ENCODE results near the gene ARHGAP32. TPM values are rescaled to one million over a fixed set of nuclear protein-coding genes. Genes with fewer than 3 reads are reported as not detected.

ARHGAP32 gene
- total and polyA plus RNA-seq, 2 donors from 2014 or later: 2.1 to 30.8 TPM

DNA sequence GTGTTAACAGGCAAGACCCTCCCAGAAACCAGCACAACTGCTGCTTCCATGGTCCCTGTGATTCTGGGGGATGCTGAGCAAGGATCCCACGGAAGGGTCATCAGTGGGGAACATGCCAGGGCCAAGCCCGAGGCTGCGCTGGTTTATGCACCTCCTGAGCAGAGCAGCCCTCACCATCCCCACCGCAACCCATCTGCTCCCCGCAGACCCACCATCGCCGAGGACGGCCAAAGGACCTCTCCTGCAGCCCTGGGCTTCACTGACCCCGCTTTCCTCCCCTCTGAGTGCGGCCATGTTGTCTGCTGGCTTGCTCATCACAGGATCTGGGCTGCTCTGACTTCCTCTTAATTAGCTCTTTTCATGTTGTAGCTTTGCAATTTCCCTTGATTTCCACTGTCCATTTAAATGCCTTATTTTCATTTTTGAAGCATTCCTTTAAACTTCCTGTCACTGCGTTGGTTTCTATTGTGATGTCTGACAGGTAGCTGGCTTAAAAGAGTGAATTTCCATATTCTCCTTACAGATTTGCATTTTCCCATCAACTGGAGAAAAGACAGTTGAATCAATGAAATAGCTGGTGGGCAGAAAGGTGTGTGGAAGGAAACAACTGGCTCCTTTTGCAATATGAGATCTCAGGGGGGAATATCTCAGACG lies 264.3 kb downstream of the ARHGAP32 start:
- H3K4me3 ChIP-seq (ENCODE audit: low read length in 3 of 3): no peak overlapping the region
- TF ChIP-seq, protein P1, sequence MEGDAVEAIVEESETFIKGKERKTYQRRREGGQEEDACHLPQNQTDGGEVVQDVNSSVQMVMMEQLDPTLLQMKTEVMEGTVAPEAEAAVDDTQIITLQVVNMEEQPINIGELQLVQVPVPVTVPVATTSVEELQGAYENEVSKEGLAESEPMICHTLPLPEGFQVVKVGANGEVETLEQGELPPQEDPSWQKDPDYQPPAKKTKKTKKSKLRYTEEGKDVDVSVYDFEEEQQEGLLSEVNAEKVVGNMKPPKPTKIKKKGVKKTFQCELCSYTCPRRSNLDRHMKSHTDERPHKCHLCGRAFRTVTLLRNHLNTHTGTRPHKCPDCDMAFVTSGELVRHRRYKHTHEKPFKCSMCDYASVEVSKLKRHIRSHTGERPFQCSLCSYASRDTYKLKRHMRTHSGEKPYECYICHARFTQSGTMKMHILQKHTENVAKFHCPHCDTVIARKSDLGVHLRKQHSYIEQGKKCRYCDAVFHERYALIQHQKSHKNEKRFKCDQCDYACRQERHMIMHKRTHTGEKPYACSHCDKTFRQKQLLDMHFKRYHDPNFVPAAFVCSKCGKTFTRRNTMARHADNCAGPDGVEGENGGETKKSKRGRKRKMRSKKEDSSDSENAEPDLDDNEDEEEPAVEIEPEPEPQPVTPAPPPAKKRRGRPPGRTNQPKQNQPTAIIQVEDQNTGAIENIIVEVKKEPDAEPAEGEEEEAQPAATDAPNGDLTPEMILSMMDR (IDR thresholded peaks at IDR 0.05; ENCODE audit: borderline replicate concordance, extremely low read depth, insufficient read depth): no peak
- H3K9ac ChIP-seq (ENCODE audit: low read length in 3 of 3): no peak overlapping the region
- DNase-seq (no peak), FAIRE-seq (no peak)
- no peaks in the 10 kb centered on the region for H3K36me3 ChIP-seq (ENCODE audit: control insufficient read depth in 2 of 3, insufficient read depth in 3 of 3, low read length in 3 of 3)
- peaks cover 0 to 4% (median 0%) of the 10 kb centered on the region in 3 donors for H3K4me1 ChIP-seq (ENCODE audit: control insufficient read depth in 2 of 3, insufficient read depth in 2 of 3, low read depth in 1 of 3, low read length in 3 of 3)
- no peaks in the 10 kb centered on the region for H3K27me3 ChIP-seq (ENCODE audit: control insufficient read depth, insufficient read depth, low read length)
- intact Hi-C loops (cut with DNase I): no loop called here
- no peak overlapping the region for H3K27ac ChIP-seq (ENCODE audit: low read depth in 2 of 2, low read length in 2 of 2)
- no peaks in the 10 kb centered on the region for H3K9me3 ChIP-seq (ENCODE audit: control insufficient read depth in 2 of 3, insufficient read depth in 1 of 3, low read length in 3 of 3)

DNA sequence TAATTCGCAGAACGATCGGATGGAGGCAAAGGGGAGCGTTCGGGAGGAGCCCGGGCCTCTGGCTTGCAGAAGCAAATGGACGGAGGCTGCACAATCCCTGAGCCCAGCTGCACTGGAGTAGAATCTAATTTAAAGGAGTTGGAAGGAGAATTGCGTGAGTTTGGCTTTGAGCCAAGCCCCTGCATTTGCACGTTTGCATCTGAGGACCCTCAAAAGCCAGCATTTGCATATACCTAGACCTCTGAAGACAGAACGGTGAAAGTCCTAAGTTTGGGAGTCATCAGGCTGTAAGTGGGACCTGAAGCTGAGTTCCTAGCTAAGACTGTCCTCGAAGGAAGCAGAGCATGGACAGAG lies 265.0 kb downstream of the ARHGAP32 start:
- Histone ChIP-seq H3K36me3 (ENCODE audit: control insufficient read depth in 2 of 3, insufficient read depth in 3 of 3, low read length in 3 of 3) (no peaks in the 10 kb centered on the region), H3K4me3 (ENCODE audit: low read length in 3 of 3) (no peak overlapping the region), H3K4me1 (ENCODE audit: control insufficient read depth in 2 of 3, insufficient read depth in 2 of 3, low read depth in 1 of 3, low read length in 3 of 3) (peaks cover 0 to 4% (median 0%) of the 10 kb centered on the region in 3 donors), H3K27ac (ENCODE audit: low read depth in 2 of 2, low read length in 2 of 2) (no peak overlapping the region), H3K9me3 (ENCODE audit: control insufficient read depth in 2 of 3, insufficient read depth in 1 of 3, low read length in 3 of 3) (no peaks in the 10 kb centered on the region), H3K9ac (ENCODE audit: low read length in 3 of 3) (no peak overlapping the region), H3K27me3 (ENCODE audit: control insufficient read depth, insufficient read depth, low read length) (no peaks in the 10 kb centered on the region)
- intact Hi-C loops (cut with DNase I): no loop called here
- no peak for FAIRE-seq
- DNase-seq: no peak
- TF ChIP-seq, protein P1 (IDR thresholded peaks at IDR 0.05; ENCODE audit: borderline replicate concordance, extremely low read depth, insufficient read depth): no peak

DNA sequence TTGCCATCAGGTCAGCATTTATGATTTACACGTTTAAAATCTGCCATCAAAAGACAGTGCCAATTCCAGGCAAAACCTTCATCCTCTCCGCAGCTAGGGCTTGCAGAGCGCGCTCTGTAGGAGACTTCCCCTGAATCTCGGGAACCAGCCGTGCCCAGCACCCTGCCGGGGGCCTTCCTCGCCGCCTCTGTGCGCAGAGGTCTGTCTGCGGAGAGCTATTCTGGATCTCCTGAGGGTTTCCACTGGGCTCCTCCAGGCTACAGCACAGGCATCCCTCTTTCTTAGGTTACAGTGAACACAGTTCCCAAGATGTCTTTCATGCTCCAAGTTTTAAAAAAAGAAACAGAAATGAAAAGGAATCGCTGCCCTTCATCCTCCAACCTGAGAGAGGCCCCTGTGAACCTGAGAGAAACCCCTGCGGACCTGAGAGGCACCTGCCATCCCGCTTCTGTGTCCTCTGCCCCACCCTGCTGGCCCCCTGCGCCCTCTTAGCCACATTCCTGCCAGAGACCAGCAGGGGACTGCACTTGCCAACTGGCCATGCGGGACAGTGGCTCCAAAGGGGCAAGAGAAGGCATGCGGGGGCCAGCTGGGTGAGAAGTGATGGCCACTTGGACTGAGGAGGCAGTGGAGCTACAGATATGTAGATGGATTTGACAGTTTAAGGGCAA lies 265.6 kb downstream of the ARHGAP32 start:
- Histone ChIP-seq H3K27me3 (ENCODE audit: control insufficient read depth, insufficient read depth, low read length) (no peaks in the 10 kb centered on the region), H3K36me3 (ENCODE audit: control insufficient read depth in 2 of 3, insufficient read depth in 3 of 3, low read length in 3 of 3) (no peaks in the 10 kb centered on the region), H3K4me3 (ENCODE audit: low read length in 3 of 3) (no peak overlapping the region), H3K4me1 (ENCODE audit: control insufficient read depth in 2 of 3, insufficient read depth in 2 of 3, low read depth in 1 of 3, low read length in 3 of 3) (peaks cover 0 to 4% (median 0%) of the 10 kb centered on the region in 3 donors), H3K27ac (ENCODE audit: low read depth in 2 of 2, low read length in 2 of 2) (no peak overlapping the region), H3K9ac (ENCODE audit: low read length in 3 of 3) (no peak overlapping the region), H3K9me3 (ENCODE audit: control insufficient read depth in 2 of 3, insufficient read depth in 1 of 3, low read length in 3 of 3) (no peaks in the 10 kb centered on the region)
- no peak for FAIRE-seq
- TF ChIP-seq, protein P1 (IDR thresholded peaks at IDR 0.05; ENCODE audit: borderline replicate concordance, extremely low read depth, insufficient read depth): no peak
- peak in 1 of 5 donors; percentile 50 for DNase-seq
- intact Hi-C loops (cut with DNase I): no loop called here
